ENCODE results near the gene UNC45A. TPM values are rescaled to one million over a fixed set of nuclear protein-coding genes. Genes with fewer than 3 reads are reported as not detected.

UNC45A gene
- total and polyA plus RNA-seq, 2 of the 13 experiments (the other 11 are each of a cell fraction or from before 2014, with no cell fraction given), result 33.8 to 39.7 TPM

- TF ChIP-seq NFE2L1 (CRISPR knock-in tag; IDR thresholded peaks at IDR 0.05; ENCODE audit: borderline replicate concordance), result no peak
- no peak for TF ChIP-seq ARNT (IDR thresholded peaks at IDR 0.05)
- TF ChIP-seq TEAD3 (CRISPR knock-in tag; optimal IDR thresholded peaks at IDR 0.05; ENCODE audit: borderline replicate concordance), result no peak
- TF ChIP-seq MIXL1 (CRISPR knock-in tag; IDR thresholded peaks at IDR 0.05), result no peak
- TF ChIP-seq SOX5 (CRISPR knock-in tag; IDR thresholded peaks at IDR 0.05; ENCODE audit: borderline replicate concordance), result peak; percentile 16; the same call in 1 of the 2 replicates
- no peak for TF ChIP-seq CBFB (CRISPR knock-in tag; IDR thresholded peaks at IDR 0.05)
- TF ChIP-seq KAT8 (CRISPR knock-in tag; IDR thresholded peaks at IDR 0.05), result peak; percentile 48
- no peak for TF ChIP-seq NONO (IDR thresholded peaks at IDR 0.05)
- no peak for TF ChIP-seq NONO (CRISPR knock-in tag; conservative IDR thresholded peaks at IDR 0.05)
- no peak for TF ChIP-seq ZBTB4 (CRISPR knock-in tag; IDR thresholded peaks at IDR 0.05; ENCODE audit: borderline replicate concordance)
- TF ChIP-seq XRCC5 (optimal IDR thresholded peaks at IDR 0.05; ENCODE audit: low read length), result no peak
- TF ChIP-seq, protein P1, sequence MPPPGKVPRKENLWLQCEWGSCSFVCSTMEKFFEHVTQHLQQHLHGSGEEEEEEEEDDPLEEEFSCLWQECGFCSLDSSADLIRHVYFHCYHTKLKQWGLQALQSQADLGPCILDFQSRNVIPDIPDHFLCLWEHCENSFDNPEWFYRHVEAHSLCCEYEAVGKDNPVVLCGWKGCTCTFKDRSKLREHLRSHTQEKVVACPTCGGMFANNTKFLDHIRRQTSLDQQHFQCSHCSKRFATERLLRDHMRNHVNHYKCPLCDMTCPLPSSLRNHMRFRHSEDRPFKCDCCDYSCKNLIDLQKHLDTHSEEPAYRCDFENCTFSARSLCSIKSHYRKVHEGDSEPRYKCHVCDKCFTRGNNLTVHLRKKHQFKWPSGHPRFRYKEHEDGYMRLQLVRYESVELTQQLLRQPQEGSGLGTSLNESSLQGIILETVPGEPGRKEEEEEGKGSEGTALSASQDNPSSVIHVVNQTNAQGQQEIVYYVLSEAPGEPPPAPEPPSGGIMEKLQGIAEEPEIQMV (CRISPR knock-in tag; IDR thresholded peaks at IDR 0.05; ENCODE audit: low read depth), result no peak
- TF ChIP-seq ZNF776 (CRISPR knock-in tag; IDR thresholded peaks at IDR 0.05), result no peak
- peak; percentile 24; the same call in 1 of the 2 replicates for TF ChIP-seq SALL1 (CRISPR knock-in tag; IDR thresholded peaks at IDR 0.05)
- peak; percentile 58; the same call in 1 of the 2 replicates for TF ChIP-seq ZNF280B (CRISPR knock-in tag; IDR thresholded peaks at IDR 0.05; ENCODE audit: borderline replicate concordance)
- no peak for TF ChIP-seq ATAD3A (CRISPR knock-in tag; IDR thresholded peaks at IDR 0.05)
- no peak for TF ChIP-seq NPAS2 (CRISPR knock-in tag; IDR thresholded peaks at IDR 0.05; ENCODE audit: borderline replicate concordance)
- TF ChIP-seq ZNF543 (CRISPR knock-in tag; IDR thresholded peaks at IDR 0.05), result 0 out of 2 replicates have a peak, but pooled peaks have one; percentile 17
- TF ChIP-seq ZNF607 (CRISPR knock-in tag; IDR thresholded peaks at IDR 0.05; ENCODE audit: borderline replicate concordance), result peak; percentile 53; the same call in 1 of the 2 replicates
- no peak for TF ChIP-seq MTF2 (CRISPR knock-in tag; IDR thresholded peaks at IDR 0.05; ENCODE audit: borderline replicate concordance)
- no peak for TF ChIP-seq ELF4 (CRISPR knock-in tag; IDR thresholded peaks at IDR 0.05; ENCODE audit: borderline replicate concordance)
- no peak for TF ChIP-seq ZFP36L1 (CRISPR knock-in tag; IDR thresholded peaks at IDR 0.05)
- TF ChIP-seq HES4 (CRISPR knock-in tag; IDR thresholded peaks at IDR 0.05; ENCODE audit: borderline replicate concordance), result no peak
Observed at GRCh38 chr15:90934949-90935751, at the start of gene UNC45A (continued).

All from HepG2 (cell line).